GM12872 (cell line): ENCODE results near the gene CACNB4.

ENCODE experiments used
- CTCF ChIP-seq: IDR thresholded peaks from 3 replicates; pipeline ENCODE4 v1.5.1; 2011; ENCODE audit warnings: low read depth, mild to moderate bottlenecking, low read length, moderate library complexity; ENCODE audit not compliant: insufficient read depth

Gene CACNB4

GRCh38 chr2:151922845-151923666, 175.8 kb downstream of the CACNB4 start:
- no peak for TF ChIP-seq CTCF

DNA sequence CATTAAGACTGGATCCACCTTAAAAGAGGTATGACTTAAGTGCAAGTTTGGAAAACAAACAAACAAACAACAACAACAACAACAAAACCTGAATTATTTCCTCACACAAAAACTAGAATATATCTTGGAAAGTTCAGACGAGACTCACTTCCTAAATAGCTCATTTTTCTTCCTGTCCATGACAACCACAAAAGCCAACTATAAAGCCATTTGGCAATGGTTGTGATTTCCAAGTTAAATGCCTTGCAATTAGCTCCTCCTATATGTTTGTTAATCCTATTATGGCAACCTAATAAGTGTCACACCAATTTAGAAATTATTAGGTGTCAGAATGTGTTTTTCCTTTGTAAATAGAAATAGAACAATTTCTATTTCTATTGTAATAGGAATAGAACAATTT, 179.1 kb downstream of the CACNB4 start:
- TF ChIP-seq CTCF: no peak

DNA sequence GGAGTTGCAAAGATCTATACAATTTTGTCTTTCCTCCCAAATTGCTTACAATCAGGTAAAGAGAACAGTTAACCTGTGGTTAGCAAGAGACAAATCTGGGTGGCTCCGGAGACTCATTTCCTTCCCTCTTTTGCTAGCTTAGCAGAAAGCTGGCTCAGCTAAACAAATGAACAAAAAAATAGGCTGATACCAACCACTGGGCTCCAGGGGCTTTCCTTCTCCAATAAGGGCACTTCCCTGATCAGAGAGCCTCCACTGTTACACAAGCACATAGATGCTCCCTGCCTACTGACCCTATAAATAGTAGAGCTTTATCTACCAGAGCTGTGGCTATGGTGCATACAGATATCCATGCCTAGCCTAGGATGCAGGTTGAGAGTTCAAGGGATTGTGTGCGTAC, 180.5 kb downstream of the CACNB4 start:
- TF ChIP-seq CTCF: no peak

DNA sequence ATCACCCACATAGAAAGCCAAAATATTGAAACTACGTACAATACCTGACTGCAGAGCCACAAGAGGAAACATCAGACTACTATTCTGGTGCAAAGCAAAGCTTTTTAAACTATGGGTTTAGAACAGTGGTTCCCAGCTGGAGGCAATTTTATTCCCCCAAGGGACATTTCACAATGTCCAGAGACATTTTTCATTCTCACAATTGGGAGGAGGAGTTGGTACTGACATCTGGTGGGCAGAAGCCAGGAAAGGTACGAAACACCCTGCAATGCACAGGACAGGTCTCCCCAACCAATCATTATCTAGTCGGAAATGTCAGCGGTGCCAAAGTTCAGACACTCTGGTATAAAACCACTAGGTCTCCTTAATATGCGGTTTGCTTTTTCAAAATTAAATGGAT, 182.2 kb downstream of the CACNB4 start:
- no peak for TF ChIP-seq CTCF

DNA sequence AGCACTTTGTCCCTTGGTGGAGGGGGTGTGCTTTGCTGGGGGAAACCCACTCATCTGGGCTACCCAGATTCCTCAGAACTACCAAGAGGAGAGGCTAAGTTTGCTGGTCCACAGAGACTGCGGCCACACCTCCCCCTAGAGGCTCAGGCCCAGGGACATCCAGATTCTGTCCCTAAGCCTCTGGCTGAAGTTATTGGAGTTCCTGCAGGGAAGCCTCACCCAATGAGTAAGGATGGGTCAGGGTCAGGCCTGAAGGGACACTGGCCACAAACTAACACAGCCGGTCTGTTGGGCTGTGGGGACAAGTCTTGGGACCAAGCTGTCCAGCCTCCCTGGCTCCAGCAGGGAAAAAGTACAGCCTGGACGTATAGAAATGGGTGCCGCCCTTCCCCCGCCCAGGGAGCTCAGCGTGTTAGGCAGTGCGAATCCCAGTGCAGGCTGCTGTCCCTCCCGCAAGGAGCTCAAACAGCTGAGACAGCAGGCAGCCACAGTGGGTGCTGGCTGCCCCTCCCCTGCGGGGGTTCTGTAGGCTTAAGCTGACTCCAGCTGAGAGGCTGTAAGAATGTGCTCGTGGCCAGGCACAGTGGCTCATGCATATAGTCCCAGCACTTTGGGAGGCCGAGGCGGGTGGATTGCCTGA, 183.7 kb downstream of the CACNB4 start:
- TF ChIP-seq CTCF: no peak

DNA sequence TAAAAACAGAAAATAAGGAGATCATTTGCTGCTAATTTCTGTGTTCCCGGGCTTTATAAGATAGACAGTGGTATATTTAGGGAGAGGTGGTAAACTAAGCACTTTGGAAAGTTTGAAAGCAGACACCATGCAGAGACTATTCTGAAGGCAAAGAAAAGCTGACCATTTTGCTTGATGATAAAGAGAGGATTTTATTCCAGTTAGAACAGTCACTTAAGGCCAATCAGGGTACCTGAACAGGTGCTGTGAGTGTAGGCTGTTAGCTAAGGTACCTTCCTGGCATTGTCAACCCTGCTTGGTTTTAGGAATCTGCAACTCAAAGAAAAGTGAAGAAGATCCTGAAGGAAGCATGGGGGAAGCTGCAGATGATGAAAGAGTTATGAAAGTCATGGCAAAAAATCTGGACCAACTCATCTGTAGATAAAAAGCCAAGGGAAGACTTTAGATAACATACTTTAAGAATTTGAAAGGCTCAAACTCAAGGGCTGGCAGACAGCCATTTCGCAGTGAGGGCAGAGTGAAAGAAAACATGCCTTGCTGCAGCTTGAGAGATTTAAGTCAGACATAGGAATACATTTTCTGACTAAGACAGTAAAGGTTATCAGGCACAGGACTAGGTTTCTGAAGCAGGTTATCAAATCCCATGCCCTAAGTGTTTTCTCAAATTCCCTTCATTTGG, 190.5 kb downstream of the CACNB4 start:
- no peak for TF ChIP-seq CTCF
